WTC11 (cell line): ENCODE data around the gene PTGIS.

ENCODE experiments used
- CREB1 ChIP-seq: sonication (generic); formaldehyde crosslinking; IDR thresholded peaks from 2 replicates; pipeline ENCODE4 v1.8.0; 2023; ENCODE audit warnings: mild to moderate bottlenecking, missing genetic modification reagents
- CTCF ChIP-seq: fragments of 200-600 bp; IDR thresholded peaks from 2 replicates; pipeline ENCODE4 v1.8.0; 2022; ENCODE audit warnings: antibody characterized with exemption
- ELF4 ChIP-seq: sonication (generic); formaldehyde crosslinking; IDR thresholded peaks from 2 replicates; pipeline ENCODE4 v1.8.1; 2022; ENCODE audit warnings: low read depth, mild to moderate bottlenecking, moderate library complexity, missing genetic modification reagents
- ESRRA ChIP-seq: sonication (generic); formaldehyde crosslinking; IDR thresholded peaks from 2 replicates; pipeline ENCODE4 v1.8.1; 2022; ENCODE audit warnings: mild to moderate bottlenecking, missing genetic modification reagents, borderline replicate concordance
- JUN ChIP-seq: sonication (generic); formaldehyde crosslinking; IDR thresholded peaks from 2 replicates; pipeline ENCODE4 v1.8.0; 2023; ENCODE audit warnings: mild to moderate bottlenecking, missing genetic modification reagents
- MYBL2 ChIP-seq: sonication (generic); formaldehyde crosslinking; IDR thresholded peaks from 2 replicates; pipeline ENCODE4 v1.8.1; 2023; ENCODE audit warnings: mild to moderate bottlenecking, moderate library complexity, missing genetic modification reagents
- NFE2L1 ChIP-seq: sonication (generic); formaldehyde crosslinking; IDR thresholded peaks from 2 replicates; pipeline ENCODE4 v1.8.1; 2023; ENCODE audit warnings: missing genetic modification reagents
- PREB ChIP-seq: sonication (generic); formaldehyde crosslinking; IDR thresholded peaks from 2 replicates; pipeline ENCODE4 v1.8.1; 2022; ENCODE audit warnings: mild to moderate bottlenecking, missing genetic modification reagents, moderate library complexity, borderline replicate concordance
- SP1 ChIP-seq: sonication (generic); formaldehyde crosslinking; conservative IDR thresholded peaks from 2 replicates; pipeline ENCODE4 v1.8.1; 2022; ENCODE audit warnings: missing genetic modification reagents
- USF1 ChIP-seq: sonication (generic); formaldehyde crosslinking; IDR thresholded peaks from 2 replicates; pipeline ENCODE4 v1.8.0; 2022; ENCODE audit warnings: mild to moderate bottlenecking, missing genetic modification reagents
- ZNF512 ChIP-seq: sonication (generic); formaldehyde crosslinking; IDR thresholded peaks from 2 replicates; pipeline ENCODE4 v1.8.1; 2022; ENCODE audit warnings: missing genetic modification reagents, borderline replicate concordance
- TF ChIP-seq, protein P1 (sequence below): sonication (generic); formaldehyde crosslinking; IDR thresholded peaks from 2 replicates; pipeline ENCODE4 v1.8.1; 2023; ENCODE audit warnings: mild to moderate bottlenecking, missing genetic modification reagents
- TF ChIP-seq, protein P2 (sequence below): sonication (generic); formaldehyde crosslinking; IDR thresholded peaks from 2 replicates; pipeline ENCODE4 v1.8.1; 2023; ENCODE audit warnings: mild to moderate bottlenecking, missing genetic modification reagents, moderate library complexity
- TF ChIP-seq, protein P3 (sequence below): sonication (generic); formaldehyde crosslinking; IDR thresholded peaks from 2 replicates; pipeline ENCODE4 v1.8.0; 2022; ENCODE audit warnings: mild to moderate bottlenecking, missing genetic modification reagents

GRCh38 chr20:49601153-49601924 lies 33.4 kb upstream of the PTGIS start:
- TF ChIP-seq CREB1 (no peak), CTCF (no peak), USF1 (CRISPR knock-in tag) (no peak), JUN (CRISPR knock-in tag) (no peak), ELF4 (CRISPR knock-in tag) (no peak), ZNF512 (CRISPR knock-in tag) (no peak), ESRRA (CRISPR knock-in tag) (no peak), PREB (CRISPR knock-in tag) (no peak), SP1 (CRISPR knock-in tag) (no peak), MYBL2 (no peak), NFE2L1 (CRISPR knock-in tag) (no peak)
- TF ChIP-seq, protein P1, sequence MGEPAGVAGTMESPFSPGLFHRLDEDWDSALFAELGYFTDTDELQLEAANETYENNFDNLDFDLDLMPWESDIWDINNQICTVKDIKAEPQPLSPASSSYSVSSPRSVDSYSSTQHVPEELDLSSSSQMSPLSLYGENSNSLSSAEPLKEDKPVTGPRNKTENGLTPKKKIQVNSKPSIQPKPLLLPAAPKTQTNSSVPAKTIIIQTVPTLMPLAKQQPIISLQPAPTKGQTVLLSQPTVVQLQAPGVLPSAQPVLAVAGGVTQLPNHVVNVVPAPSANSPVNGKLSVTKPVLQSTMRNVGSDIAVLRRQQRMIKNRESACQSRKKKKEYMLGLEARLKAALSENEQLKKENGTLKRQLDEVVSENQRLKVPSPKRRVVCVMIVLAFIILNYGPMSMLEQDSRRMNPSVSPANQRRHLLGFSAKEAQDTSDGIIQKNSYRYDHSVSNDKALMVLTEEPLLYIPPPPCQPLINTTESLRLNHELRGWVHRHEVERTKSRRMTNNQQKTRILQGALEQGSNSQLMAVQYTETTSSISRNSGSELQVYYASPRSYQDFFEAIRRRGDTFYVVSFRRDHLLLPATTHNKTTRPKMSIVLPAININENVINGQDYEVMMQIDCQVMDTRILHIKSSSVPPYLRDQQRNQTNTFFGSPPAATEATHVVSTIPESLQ (CRISPR knock-in tag), result no peak
- TF ChIP-seq, protein P2, sequence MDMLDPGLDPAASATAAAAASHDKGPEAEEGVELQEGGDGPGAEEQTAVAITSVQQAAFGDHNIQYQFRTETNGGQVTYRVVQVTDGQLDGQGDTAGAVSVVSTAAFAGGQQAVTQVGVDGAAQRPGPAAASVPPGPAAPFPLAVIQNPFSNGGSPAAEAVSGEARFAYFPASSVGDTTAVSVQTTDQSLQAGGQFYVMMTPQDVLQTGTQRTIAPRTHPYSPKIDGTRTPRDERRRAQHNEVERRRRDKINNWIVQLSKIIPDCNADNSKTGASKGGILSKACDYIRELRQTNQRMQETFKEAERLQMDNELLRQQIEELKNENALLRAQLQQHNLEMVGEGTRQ (CRISPR knock-in tag), result no peak
- TF ChIP-seq, protein P3, sequence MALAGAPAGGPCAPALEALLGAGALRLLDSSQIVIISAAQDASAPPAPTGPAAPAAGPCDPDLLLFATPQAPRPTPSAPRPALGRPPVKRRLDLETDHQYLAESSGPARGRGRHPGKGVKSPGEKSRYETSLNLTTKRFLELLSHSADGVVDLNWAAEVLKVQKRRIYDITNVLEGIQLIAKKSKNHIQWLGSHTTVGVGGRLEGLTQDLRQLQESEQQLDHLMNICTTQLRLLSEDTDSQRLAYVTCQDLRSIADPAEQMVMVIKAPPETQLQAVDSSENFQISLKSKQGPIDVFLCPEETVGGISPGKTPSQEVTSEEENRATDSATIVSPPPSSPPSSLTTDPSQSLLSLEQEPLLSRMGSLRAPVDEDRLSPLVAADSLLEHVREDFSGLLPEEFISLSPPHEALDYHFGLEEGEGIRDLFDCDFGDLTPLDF (CRISPR knock-in tag), result no peak
